GM21723 (cell line): ENCODE results near the gene RRAGB.
"Not testable (repeated sequence)": the region's sequence is repeated elsewhere in the genome, so short reads cannot be mapped to it uniquely, and the experiment has no call there.

Experiments used
- ATAC-seq: cut with Tn5 transposase; IDR thresholded peaks from one replicate; pipeline ENCODE4 v1.9.1; 2021; ENCODE audit warnings: mild to moderate bottlenecking, moderate library complexity; ENCODE audit not compliant: unreplicated experiment

The RRAGB gene, protein sequence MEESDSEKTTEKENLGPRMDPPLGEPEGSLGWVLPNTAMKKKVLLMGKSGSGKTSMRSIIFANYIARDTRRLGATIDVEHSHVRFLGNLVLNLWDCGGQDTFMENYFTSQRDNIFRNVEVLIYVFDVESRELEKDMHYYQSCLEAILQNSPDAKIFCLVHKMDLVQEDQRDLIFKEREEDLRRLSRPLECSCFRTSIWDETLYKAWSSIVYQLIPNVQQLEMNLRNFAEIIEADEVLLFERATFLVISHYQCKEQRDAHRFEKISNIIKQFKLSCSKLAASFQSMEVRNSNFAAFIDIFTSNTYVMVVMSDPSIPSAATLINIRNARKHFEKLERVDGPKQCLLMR

DNA sequence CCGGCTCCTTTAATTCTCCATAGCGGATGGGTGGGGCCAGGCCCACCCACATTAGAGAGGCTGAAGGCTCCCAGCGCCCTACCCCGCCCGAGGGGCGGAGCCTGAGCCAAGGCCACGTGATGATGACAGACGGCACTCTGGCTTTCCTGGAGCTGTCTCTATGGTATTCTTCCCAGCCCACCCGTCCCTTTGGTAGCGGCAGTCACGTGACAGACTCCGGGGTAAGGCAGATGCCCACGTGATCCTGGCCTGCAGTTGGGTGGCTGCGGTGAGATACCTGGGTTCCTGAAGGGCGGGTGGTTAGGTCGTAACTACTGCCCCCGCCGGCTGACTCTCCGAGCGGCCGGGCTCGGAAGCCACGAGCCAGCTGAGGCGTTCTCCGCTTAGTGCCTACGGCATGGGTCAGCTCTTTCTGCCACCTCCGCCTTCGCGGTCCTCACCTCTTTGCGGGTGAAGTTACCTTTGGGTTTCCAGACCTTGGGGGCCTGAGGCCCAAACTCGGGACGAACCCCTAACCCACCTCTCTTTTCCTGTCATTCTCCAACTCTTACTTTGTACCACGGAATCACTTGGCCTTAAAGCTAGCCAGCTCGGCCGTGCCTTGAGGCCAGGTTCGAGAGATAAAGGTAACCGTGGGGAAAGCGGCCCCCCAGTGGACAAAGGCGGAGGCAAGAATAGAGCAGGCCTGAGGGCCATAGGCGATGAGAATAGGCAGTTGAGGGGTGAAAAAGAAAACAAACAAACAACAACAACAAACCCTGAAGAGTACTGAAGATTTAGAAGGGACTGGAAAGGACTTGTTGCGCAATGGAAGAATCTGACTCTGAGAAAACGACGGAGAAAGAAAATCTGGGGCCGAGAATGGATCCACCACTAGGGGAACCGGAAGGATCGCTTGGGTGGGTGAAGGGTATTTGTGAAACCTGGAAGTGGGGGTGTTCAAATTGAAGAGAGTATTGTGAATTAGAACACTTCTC, at the start of gene RRAGB:
RRAGB (plus strand) TSS at position 229 of the 977 bp plus-strand sequence; CDS start at position 808, 579 bp downstream.
- peak; percentile 96 for ATAC-seq

- no peak for ATAC-seq
Observed at GRCh38 chrX:55668084-55668483, 49.5 kb upstream of the RRAGB start.

DNA sequence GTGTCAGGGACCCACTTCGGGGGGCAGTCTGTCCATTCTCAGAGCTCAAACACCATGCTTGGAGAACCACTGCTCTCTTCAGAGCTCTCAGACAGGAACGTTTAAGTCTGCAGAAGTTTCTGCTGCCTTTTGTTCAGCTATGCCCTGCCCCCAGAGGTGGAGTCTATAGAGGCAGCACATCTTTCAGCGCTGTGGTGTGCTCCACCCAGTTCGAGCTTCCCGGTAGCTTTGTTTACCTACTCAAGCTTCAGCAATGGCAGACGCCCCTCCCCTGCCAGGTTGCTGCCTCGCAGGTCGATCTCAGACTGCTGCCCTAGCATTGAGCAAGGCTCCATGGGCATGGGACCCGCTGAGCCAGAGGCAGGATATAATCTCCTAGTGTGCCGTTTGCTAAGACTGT, 29.0 kb upstream of the RRAGB start:
- not testable (repeated sequence) for ATAC-seq

DNA sequence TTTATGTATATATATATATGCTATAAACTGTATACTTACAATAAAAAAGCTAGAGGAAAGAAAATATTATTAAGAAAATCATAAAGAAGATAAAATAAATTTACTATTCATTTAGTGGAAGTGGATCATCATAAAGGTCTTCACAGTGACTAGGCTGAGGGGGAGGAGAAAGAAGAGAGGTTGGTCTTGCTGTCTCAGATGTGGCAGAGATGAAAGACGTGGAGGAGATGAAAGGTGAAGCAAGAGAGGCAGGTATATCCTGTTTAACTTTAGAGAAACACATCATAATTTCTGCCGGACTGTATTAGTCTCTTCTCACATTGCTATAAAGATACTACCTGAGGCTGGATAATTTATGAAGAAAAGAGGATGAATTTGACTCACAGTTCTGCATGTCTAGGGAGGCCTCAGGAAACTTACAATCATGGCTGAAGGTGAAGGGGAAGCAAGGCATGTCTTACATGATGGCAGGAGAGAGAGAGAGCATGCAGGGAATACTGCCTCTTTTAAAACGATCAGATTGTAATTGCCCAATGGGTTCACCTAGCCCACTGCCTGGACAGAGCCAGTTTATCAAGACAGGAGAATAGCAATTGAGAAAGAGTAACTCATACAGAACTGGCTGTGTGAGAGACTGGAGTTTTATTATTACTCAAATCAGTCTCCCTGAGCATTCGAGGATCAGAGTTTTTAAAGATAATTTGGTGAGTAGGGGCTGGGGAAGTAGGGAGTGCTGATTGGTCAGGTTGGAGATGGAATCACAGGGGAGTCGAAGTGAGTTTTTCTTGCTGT, 22.1 kb upstream of the RRAGB start:
- ATAC-seq = no peak

- ATAC-seq = no peak
Observed at GRCh38 chrX:55697381-55697780, 20.2 kb upstream of the RRAGB start.

DNA sequence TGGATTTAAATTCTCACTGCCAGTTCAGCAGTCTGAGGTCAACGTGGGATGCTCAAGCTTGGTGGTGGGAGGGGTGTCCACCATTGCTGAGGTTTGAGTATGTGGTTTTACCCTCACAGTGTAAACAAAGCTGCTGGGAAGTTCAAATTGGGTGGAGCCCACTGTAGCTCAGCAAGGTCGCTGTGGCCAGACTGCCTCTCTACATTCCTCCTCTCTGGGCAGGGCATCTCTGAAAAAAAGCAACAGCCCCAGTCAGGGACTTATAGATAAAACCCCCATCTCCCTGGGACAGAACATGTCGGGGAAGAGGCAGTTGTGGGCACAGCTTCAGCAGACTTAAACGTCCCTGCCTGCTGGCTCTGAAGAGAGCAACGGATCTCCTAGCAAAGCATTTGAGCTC, 14.9 kb upstream of the RRAGB start:
- ATAC-seq = no peak

DNA sequence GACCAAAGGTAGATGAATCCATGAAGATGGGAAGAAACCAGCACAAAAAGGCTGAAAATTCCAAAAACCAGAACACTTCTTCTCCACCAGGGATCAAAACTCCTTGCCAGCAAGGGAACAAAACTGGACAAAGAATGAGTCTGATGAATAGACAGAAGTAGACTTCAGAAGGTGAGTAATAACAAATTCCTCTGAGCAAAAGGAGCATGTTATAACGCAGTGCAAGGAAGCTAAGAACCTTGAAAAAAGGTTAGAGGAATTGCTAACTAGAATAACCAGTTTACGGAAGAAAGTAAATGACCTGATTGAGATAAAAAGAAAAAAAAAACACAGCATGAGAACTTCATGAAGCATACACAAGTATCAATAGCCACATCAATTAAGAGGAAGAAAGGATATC, 14.1 kb upstream of the RRAGB start:
- not testable (repeated sequence) for ATAC-seq

DNA sequence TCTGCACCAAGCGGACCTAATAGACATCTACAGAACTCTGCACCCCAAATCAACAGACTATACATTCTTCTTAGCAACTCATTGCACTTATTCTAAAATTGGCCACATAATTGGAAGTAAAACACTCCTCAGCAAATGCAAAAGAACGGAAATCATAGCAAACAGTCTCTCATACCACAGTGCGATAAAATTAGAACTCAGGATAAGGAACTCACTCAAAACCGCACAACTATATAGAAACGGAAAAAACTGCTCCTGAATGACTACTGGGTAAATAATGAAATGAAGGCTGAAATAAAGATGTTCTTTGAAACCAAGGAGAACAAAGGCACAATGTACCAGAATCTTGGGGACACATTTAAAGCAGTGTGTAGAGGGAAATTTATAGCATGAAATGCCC, 12.5 kb upstream of the RRAGB start:
- not testable (repeated sequence) for ATAC-seq

- no peak for ATAC-seq
Observed at GRCh38 chrX:55709735-55710134, 7.8 kb upstream of the RRAGB start.

DNA sequence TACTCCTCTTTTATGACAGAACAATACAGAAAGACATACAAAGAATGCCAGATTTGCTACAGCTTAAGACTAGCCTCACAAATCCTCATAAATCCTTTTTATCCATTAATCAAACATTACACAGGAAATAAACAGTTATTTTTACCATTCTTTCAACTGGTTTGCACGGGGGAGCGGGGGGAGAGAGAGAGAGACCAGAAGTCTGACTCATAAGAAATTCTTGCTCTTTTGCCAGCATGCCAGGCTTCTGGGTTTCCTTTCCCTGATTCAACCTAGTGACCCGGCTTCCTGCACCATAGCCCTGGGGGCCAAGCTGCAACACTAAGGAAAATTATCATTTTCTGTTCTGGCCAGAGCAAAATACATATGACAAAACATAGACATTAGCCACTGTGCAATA, 6.8 kb upstream of the RRAGB start:
- no peak for ATAC-seq

- ATAC-seq = no peak
Observed at GRCh38 chrX:55713631-55714030, 3.9 kb upstream of the RRAGB start.

- ATAC-seq = no peak
Observed at GRCh38 chrX:55714161-55714560, 3.4 kb upstream of the RRAGB start.

- ATAC-seq = no peak
Observed at GRCh38 chrX:55715847-55716246, 1.7 kb upstream of the RRAGB start.

DNA sequence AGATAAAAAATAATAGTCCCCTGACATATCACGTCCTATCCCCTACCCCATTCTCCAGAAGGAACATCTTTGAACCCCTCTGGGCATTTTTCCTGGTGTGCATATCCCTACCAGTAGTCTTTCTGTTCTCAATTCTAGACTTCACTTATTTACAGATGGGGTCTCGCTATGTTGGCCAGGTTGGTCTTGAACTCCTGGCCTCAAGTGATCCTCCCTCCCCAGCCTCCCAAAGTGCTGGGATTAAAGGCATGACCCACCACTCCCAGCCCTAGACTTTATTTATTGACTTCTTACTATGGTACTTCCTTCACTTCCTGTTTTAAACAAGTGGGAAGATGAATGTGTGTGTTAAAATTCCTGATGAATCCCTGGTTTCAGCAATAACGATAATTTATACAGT, 612 bp upstream of the RRAGB start:
- no peak for ATAC-seq

- no peak for ATAC-seq
Observed at GRCh38 chrX:55731826-55732225, 14.3 kb downstream of the RRAGB start.

DNA sequence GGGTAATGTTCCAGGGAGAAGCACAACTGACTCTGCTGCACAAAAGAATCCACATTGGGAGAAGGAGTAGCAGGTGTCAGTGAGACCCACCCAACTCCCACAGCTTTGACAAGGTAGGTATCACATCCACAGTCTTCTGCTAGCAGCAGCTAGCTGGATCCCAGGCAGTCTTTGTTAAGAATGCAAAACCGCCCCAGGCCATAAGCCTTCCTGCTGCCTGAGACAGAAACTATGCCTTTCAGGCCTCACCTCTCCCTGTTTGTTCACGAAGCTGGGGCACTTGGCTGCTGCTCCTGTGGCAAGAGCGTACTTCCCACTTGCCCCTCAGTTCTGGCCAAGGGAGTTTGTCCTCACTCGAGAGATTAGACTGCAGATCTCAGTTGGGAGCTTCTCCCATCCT, 21.4 kb downstream of the RRAGB start:
- no peak for ATAC-seq

DNA sequence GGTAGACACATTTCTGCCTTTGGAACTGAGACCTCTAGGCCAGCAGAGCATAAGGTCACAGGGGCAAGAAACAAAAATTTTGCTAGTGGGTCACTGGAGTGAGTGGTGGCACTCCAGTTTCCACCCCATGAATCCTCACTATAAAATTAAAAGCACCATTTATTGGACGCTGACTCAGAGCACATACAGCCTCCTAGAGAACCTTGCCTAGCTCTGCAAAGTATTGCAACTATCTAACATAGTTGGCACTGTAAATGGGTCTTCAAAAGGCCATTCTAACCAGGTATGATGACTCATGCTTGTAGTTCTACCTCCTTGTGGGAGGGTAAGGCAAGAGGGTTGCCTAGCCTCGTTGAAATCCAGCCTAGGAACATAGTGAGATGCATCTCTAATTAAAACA, 25.1 kb downstream of the RRAGB start:
- ATAC-seq = no peak

DNA sequence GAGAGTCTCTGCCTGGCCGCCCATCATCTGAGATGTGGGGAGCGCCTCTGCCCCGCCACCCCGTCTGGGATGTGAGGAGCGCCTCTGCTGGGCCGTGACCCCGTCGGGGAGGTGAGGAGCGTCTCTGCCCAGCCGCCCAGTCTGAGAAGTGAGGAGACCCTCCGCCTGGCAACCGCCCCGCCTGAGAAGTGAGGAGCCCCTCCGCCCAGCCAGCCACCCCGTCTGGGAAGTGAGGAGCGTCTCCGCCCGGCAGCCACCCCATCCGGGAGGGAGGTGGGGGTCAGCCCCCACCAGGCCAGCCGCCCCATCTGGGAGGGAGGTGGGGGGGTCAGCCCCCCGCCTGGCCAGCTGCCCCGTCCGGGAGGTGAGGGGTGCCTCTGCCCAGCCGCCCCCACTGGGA, 30.9 kb downstream of the RRAGB start:
- not testable (repeated sequence) for ATAC-seq

GRCh38 chrX:55750256-55750655, 32.7 kb downstream of the RRAGB start:
- ATAC-seq = no peak

- peak; percentile 94 for ATAC-seq
Observed at GRCh38 chrX:55754861-55755294, 37.3 kb downstream of the RRAGB start.

- ATAC-seq = no peak
Observed at GRCh38 chrX:55758033-55758432, 40.5 kb downstream of the RRAGB start.
